Measurements from ENCODE around the gene CALCOCO2.
"Not testable (repeated sequence)": the region's sequence is repeated elsewhere in the genome, so short reads cannot be mapped to it uniquely, and the experiment has no call there.

The CALCOCO2 gene

DNA sequence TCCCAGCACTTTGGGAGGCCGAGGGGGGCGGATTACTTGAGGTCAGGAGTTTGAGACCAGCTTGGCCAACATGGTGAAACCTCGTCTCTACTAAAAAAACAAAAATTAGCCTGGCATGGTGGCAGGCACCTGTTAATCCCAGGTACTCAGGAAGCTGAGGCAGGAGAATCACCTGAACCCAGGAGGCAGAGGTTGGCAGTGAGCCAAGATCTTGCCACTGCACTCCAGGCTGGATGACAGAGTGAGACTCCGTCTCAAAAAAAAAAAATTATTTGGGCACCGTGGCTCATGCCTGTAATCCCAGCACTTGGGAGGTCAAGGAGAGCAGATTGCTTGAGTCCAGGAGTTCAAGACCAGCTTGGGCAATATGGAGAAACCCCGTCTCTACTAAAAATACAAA lies 9.9 kb upstream of the CALCOCO2 start:
- DNase-seq (ENCODE audit: low read depth in 1 of 2, low spot score in 1 of 2): not testable (repeated sequence)

DNA sequence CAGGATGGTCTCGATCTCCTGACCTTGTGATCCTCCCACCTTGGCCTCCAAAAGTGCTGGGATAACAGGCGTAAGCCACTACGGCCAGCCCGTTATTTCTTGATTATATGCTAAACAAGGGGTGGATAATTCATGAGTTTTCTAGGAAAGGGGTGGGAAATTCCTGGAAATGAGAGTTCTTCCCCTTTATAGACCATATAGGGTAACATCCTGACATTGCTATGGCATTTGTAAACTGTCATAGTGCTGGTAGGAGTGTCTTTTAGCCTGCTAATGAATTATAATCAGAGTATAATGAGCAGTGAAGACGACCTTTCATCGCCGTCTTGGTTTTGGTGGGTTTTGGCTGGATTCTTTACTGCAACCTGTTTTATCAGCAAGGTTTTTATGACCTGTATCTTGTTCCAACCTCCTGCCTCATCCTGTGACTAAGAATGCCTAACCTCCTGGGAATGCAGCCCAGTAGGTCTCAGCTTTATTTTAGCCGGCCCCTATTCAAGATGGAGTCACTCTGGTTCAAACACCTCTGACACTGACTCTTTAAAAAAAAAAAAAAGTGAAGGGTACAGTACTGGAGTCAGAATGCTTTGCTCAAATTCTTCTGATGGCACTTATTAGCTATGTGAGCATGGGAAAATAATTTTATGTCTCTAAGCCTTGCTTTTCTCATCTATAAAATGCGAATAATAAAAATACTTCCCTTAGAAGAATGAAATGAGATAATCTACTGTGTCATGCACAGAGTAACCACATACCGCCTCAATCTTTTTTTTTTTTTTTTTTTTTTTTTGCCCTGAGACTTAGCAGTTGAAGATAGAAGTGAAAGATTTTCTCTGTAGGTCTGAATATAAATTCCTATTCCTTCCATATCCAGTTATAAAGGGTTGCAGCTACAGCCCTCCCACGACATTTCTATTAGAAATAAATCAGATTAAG lies 5.1 kb upstream of the CALCOCO2 start:
- no peak for DNase-seq (ENCODE audit: low read depth in 1 of 2, low spot score in 1 of 2)

DNA sequence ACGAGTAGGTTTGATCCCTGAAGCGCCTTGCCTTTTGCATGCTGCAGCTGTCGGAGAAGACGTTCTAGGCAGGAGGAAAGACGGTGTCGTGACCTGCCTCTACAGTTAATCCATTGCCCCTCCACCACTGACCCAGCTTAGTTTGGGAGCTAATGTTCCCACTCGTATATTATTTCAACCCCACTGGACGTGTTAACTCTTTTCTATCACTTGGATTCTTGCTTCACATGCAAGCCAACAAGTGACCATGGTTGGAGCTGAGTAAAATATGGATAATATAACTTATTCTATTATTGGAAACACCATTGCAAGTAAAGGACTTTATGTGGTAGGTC lies 681 bp downstream of the CALCOCO2 start:
- DNase-seq (ENCODE audit: low read depth in 1 of 2, low spot score in 1 of 2): no peak

DNA sequence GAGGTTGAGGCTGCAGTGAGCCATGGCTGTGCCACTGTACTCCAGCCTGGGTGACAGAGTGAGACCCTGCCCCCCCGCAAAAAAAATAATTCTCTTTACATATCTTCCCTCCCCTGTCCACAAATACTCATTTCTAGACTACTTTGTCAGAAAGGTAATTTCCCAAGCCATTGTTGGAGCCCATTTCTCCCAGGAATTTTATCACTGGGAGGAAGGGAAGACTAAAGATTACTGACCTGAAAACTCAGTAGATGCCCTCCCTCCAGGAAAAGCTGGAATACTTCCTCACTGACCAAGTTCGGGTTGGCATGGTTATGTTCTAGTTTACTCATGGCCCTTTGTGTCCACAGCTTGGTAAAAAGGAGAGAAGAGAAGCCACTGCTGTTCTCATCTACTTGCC lies 4.1 kb downstream of the CALCOCO2 start:
- DNase-seq (ENCODE audit: low read depth in 1 of 2, low spot score in 1 of 2): no peak

DNA sequence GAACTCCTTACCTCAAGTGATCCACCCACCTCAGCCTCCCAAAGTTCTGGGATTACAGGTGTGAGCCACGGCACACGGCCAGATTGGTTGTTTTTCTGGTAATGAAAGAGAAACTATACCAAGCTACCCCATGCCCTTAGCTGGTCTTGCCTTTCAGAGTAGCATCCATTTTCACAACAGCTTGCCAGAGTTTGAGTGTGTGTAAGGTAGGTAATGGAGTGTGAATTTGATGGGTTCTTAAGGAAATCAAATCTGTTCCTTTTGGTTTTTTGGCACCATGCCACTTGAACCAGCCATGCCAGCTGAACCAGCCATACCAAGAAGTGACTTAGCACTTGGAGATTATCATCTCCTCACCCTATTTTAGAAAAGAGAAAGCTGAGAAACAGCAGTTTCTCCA lies 5.1 kb downstream of the CALCOCO2 start:
- DNase-seq (ENCODE audit: low read depth in 1 of 2, low spot score in 1 of 2): no peak

DNA sequence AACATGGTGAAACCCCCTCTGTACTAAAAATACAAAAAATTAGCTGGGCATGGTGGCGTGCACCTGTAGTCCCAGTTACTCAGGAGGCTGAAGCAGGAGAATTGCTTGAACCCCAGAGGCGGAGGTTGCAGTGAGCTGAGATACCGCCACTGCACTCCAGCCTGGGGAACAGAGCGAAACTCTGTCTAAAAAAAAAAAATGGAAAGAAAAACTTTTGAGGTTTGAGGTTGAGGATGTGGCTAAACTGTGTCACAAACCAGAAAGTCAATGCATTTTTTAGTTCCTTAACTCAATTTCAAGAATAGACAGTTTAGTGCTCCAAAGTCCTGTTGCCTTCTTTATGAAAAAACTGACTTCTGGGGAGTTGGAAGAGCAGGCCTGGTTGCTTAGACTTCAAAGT lies 6.6 kb downstream of the CALCOCO2 start:
- not testable (repeated sequence) for DNase-seq (ENCODE audit: low read depth in 1 of 2, low spot score in 1 of 2)

DNA sequence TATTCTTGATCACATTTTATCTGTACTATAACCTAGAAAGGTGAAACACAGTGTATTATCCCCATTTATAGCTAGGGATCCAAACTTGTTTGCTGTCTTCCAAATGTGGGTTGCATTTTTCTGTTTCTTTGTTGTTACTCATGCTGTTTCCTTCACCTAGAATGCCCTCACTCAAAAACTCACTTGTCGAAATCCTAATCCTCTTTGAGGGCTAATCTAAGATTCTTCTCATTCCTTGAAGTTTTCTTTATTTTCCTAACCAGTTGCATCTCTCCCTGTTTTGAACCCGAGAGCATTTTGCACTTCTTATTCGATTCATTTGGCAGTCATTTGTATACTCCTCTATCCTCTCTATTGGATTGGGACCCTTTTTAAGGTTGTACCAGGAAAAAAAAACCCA lies 9.6 kb downstream of the CALCOCO2 start:
- no peak for DNase-seq (ENCODE audit: low read depth in 1 of 2, low spot score in 1 of 2)

DNA sequence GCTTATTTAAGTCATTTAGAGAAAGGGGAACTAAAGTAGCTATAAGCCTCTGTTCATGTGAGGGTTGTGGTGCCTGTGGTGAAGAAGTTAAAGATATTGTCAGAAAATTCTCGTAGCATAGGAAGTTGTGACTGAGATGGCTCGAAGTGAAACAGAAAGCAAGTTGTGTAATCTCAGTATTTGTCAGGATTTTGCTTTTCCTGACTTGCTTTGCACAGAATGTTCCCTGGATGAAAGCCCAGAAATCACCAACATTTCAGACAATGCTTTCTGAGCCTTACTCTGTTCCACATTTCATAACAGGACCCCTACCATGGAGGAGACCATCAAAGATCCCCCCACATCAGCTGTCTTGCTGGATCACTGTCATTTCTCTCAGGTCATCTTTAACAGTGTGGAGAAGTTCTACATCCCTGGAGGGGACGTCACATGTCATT lies 10.6 kb downstream of the CALCOCO2 start:
- DNase-seq (ENCODE audit: low read depth in 1 of 2, low spot score in 1 of 2): no peak

DNA sequence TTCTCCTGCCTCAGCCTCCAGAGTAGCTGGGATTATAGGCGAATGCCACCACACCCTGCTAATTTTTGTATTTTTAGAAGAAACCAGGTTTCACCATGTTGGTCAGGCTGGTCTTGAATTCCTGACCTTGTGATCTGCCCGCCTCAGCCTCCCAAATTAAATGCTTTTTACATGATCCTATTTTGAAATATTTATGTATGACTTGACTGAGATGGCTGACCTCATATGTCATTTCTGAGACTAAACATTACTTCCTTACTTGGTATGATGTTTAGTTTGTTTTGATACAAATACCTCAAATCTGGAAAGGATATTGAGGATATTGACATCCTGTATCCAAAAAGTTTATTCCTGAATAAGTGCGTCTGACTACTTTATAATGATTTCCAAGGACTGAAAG lies 11.9 kb downstream of the CALCOCO2 start:
- no peak for DNase-seq (ENCODE audit: low read depth in 1 of 2, low spot score in 1 of 2)

DNA sequence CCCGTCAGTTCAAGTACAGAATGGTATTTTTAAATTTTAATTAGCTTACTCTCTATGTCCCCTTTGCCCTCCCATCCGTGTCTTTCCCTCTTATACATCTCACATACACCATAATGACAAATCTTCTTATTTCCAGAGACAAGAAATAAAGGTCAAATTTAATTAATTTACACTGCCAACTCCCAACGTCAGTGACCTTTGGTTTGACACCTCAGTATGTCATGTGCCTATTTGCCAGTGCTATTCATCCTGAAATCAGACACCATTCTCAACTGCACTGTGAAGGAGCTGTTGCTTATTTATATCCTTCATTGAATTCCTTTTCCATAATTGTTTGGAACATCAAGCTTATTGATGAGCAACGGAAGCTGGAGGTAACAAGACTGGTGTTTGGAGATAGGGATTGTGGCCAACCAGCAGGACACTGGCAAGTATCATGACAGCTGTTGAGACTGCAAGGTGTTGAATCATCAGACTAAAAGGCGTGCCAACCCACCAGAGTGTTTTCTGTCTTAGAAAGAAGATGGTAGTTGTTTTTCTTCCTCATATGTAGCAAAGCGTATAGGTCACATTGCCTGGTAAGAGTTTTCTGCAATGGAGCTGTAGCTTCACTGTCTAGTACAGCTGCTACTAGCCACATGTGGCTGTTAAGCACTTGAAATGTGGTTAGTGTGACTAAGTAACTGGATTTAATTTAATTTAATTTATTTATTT lies 12.5 kb downstream of the CALCOCO2 start:
- no peak for DNase-seq (ENCODE audit: low read depth in 1 of 2, low spot score in 1 of 2)

DNA sequence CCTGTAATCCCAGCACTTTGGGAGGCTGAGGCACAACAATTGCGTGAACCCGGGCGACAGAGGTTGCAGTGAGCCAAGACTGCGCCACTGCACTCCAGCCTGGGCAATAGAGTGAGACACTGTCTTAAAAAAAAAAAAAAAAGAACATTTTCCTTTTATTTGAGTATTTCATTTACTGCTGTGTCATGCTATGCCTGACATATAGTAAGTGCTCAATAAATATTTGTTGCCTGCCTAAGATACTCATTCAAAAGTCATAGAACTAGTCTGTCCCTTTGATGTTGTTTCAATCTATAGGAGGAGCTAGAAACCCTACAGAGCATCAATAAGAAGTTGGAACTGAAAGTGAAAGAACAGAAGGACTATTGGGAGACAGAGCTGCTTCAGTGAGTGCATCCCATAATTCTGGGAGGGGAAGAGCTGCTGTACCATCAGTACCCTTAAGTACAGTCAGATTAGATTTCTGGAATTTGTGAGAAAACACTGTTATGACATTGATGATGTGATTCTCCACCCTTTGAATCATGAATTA lies 20.0 kb downstream of the CALCOCO2 start:
- DNase-seq (ENCODE audit: low read depth in 1 of 2, low spot score in 1 of 2): no peak

DNA sequence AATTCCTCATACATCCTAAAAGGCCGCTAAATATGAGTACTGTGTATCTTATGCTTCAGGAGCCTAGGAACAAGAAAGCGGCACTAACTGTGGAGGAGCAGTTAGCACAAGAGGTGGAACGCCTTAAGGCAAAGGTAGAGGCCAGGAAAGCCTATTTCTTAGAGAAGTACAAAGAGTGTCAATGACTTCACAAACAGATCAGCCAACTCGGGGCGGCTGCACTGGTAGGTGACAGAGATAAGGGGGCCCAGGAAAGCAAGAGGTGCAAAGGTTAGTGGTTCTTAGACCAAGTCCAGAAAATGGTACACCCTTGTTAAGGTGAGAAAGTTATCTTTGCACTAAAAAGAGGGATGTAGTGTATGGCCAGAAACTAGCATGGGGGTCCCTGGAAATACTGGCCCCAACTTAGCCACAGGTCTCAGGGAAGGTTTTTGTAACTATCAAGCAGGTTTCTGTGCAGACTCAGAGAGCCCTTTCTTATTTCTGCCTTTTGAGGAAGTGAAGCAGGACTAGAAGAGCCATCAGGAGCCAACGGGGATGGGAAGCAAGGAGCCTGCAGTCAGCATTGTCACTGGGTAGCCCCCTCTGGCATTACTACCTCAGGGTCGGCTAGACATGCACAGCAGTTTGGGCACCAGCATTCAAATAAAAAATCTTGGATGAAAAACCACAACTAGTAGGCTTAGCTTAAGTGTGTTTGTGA lies 24.1 kb downstream of the CALCOCO2 start:
- no peak for DNase-seq (ENCODE audit: low read depth in 1 of 2, low spot score in 1 of 2)

DNA sequence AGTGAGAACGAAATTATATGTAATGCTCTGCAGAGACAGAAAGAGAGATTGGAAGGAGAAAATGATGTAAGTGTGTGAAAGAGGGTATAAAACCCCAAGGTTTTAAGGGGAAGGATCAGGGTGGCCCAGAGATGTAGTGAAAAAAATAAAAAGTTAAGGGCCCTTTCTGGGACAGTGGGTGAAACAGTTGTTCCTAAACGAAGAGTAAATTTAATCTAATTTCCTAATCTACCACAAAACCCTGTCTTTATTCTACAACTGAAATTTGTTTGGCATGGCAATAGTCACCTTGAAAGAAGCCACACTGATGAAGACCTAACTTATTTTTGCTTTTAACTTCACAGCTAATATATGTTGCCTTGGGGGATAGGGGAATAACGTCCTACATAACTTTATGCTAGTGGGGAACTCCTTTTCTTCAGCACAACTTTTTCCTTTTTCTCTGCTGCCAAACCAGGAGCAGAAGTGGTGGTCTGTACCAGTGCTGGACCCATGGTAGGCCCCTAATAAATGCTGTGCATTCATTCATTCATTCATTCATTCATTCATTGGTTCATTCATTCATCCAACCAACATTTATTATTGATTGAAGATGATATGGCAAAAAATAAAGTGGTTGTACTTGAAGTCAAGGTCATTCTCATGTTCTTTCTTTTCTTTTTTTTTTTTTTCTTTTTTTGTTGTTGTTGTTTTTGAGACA lies 25.4 kb downstream of the CALCOCO2 start:
- no peak for DNase-seq (ENCODE audit: low read depth in 1 of 2, low spot score in 1 of 2)

DNA sequence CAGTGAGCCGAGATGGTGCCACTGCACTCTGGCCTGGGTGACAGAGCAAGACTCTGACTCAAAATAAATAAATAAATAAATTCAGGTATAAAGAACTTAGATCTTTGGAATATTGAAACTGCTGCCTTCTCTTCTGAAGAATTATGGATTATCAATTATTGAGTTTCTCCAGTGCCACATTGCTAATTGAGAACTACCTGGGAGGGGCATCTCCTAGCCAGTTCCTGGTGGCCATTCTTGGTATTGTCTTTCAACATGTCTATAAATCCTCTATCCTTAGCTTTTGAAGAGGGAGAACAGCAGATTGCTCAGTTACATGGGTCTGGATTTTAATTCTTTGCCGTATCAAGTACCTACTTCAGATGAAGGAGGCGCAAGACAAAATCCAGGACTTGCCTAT lies 29.2 kb downstream of the CALCOCO2 start:
- DNase-seq (ENCODE audit: low read depth in 1 of 2, low spot score in 1 of 2): no peak

DNA sequence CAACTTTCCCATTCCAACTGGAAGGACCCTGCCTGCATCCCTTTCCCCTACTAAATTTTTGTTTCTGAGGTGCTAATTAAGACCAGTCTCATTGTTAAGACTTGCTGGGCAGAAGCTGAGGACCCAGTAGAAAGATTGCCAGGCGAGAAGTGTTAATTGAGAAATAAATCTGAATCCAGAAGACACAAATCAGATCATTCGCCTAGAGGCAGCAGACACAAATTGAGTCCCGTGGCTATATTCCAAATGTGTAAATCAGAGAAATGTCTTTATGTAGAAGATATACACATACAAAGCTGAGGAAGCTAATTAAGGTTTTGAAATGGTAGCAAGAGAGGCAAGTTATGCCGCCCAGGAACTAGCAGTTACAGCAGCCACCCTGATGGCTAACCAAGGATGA lies 29.6 kb downstream of the CALCOCO2 start:
- no peak for DNase-seq (ENCODE audit: low read depth in 1 of 2, low spot score in 1 of 2)

DNA sequence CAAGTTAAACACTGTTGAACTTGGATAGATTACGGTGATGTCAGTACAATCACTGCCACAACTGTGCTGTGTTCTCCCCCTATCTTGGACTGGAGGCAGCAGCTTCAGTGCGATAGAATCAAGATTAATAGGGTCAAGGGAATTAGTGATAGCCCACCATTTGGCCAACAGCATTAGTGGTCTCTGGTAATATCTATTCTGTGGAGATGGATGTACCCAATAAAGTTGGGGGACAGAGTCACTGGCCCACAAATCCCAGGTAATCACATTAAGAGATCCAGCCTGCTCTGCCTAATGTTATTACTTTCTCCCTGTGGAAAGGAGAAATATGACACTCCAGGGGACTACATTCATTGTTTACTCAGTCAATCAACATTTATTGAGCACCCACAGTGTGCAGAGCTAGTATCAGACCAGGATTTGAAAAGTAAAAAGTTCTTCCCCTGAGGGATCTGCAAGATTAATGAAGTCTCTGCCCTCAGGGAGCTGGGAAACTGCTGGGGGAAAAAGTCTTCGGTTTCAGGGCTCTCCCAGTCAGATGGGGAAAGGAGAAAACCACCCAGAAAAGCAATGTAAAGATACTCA lies 38.2 kb downstream of the CALCOCO2 start:
- no peak for DNase-seq (ENCODE audit: low read depth in 1 of 2, low spot score in 1 of 2)

DNA sequence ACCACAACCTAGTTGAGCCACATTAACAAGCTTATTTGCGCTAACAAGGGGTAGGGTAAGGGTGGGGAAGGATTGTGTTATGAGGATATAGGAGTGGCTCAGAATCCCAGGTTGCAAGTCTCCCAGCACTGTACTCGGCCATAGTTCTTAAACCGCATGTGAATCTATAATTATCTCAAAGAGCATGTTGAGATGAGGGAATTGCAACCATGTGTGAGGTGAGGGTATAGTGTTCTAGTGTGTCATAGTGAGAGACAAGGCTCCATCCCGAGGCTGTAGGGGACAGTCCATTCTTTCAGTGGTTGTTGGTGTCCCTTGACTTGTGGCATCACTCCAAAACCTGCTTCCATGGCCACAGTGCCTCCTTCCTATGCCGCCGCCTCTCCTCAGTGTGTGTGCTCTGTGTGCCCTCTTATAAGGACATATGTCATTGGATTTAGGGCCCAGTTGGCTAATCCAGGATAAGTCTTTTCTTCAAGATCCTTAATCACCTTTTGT lies 39.0 kb downstream of the CALCOCO2 start:
- no peak for DNase-seq (ENCODE audit: low read depth in 1 of 2, low spot score in 1 of 2)

DNA sequence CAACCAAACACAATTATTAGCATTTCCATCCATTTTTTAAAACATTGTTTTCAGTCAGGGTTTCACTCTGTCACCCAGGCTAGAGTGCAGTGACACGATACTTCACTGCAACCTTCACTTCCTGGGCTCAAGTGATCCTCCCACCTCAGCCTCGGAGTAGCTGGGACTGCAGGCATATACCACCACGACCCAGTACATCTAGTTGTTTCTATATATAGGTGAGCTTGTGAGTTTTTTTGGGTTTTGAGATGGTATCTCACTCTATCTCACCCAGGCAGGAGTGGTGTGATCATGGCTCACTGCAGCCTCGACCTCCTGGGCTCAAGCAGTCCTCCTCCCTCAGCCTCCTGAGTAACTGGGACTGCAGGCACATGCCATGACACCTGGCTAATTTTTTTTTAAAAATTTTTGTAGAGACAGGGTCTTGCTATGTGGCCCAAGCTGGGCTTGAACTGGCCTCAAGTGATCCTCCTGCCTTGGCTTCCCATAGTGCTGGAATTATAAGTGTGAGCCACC lies 40.3 kb downstream of the CALCOCO2 start:
- no peak for DNase-seq (ENCODE audit: low read depth in 1 of 2, low spot score in 1 of 2)

DNA sequence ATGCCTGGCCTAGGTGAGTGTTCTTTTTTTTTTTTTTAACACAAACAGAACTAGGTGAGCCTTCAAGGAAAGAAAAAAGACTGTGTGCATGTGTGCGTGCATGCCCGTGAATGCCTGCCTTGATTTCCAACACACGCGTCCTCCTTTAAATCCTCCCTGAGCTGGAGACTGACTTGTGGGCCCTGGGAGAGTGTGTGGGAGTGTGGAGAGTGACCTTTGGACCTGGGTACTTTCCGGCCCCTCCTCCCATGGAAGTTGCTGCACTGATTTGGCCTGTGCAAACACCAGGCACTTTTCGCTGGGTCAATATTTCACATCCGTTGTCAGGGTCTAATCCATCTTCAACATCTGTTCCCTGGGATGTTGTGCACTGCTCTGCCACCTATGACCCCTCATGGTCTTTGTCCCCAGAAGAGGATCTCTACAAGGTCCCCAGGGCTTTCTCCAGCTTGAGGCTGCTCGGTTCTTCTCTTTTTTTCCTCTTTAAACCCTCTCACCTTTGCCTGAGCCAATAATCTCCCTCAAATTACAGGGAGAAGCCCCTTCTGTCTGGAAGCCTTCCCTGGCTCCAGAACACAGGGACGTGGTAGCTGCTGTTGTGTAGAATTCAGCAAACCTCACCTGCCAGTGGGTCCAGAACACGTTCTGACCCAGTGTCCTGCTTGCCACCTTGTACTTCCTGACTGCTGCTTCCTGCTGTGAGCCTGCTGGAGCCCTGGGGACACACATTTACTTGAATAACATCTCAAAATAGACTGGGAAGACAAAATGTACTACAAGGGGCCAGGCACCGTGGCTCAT lies 40.9 kb downstream of the CALCOCO2 start:
- no peak for DNase-seq (ENCODE audit: low read depth in 1 of 2, low spot score in 1 of 2)

All from stimulated activated CD4-positive, alpha-beta T cell treated with anti-CD3 and anti-CD28 coated beads, Interleukin-15, amount 100 ng/mL, for 1 hour (primary cell).